ENCODE results near the gene FAM184B.
"Not testable (repeated sequence)": the region's sequence is repeated elsewhere in the genome, so short reads cannot be mapped to it uniquely, and the experiment has no call there.

The FAM184B gene

GRCh38 chr4:17718471-17718870 is 63.0 kb downstream of the FAM184B start:
- no peak for DNase-seq (ENCODE audit: low read depth in 2 of 2)

- no peak for DNase-seq (ENCODE audit: low read depth in 2 of 2)
Measured at GRCh38 chr4:17717301-17717700, 64.1 kb downstream of the FAM184B start.

DNA sequence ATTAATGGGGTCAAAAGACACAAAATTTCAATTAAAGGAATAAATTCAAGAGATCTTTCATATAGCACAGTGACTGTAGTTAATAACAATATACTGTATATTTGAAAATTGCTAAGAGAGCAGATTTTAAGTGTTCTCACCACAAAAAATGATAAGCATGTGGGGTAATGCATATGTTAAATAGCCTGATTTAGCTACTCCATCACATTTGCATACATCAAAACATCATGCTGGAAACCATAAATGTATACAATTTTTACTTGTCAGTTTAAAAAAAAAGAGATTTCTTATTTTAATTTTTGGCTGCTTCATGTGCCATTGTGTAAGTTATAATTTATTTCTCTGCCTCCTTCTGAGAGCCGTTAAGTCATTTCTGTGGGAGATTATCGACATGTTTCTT is 65.9 kb downstream of the FAM184B start:
- DNase-seq (ENCODE audit: low read depth in 2 of 2) = no peak

GRCh38 chr4:17713779-17714178 is 67.6 kb downstream of the FAM184B start:
- no peak for DNase-seq (ENCODE audit: low read depth in 2 of 2)

GRCh38 chr4:17712166-17712565 is 69.3 kb downstream of the FAM184B start:
- DNase-seq (ENCODE audit: low read depth in 2 of 2) = no peak

GRCh38 chr4:17711206-17711605 is 70.2 kb downstream of the FAM184B start:
- DNase-seq (ENCODE audit: low read depth in 2 of 2) = not testable (repeated sequence)

DNA sequence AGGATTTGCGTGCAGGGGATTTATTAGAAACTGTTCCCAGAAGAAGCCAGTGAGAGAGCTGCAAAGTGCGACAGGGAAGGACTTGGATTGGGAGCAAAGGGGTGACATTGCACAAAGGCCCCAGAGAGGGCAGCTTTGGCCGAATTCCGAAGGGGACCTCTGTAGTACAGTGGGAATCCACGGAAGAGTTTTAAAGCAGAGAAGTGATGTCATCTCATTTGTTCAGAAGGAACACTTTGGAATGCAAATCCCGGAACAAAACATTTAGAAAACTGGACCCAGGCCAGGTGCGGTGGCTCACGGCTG is 71.7 kb downstream of the FAM184B start:
- no peak for DNase-seq (ENCODE audit: low read depth in 2 of 2)

DNA sequence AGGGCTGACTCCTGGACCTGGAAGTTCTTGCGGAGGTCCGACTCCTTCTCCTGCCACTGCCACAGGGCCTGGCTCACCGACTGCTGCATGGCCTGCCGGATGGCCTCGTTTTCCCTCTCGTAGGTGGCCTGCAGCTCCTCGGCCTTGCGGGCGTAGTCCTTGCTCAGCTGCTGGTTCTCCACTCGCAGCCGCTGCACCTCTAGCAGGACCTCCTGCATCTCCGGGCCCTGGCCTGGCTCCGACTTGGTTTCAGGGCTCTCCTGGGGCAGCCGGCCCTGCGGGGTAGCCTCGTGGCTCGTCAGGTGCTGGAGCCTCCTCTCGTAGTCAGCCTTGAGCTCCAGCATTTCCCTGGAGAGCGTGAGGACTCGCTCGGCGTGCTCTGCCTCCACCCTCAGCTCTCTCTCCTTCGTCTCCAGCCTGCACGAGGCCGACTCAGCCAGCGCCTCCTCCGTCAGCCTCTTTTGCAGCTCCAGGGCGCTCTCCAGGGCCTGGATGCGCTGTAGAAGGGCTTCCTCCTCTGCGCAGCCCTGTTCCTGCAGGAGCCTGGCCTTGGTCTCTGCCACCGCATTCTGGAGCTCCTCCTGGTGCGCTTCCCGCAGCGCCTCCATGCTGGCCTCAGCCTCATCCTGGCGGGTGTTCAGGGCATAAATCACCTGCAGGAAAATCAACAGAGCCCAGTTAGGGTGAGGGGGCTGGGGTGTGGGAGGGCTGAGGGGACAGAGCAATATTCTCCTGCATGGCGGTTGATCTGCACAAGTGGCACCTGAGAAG is 72.2 kb downstream of the FAM184B start:
- no peak for DNase-seq (ENCODE audit: low read depth in 2 of 2)

GRCh38 chr4:17707671-17708070 is 73.8 kb downstream of the FAM184B start:
- DNase-seq (ENCODE audit: low read depth in 2 of 2) = no peak

- no peak for DNase-seq (ENCODE audit: low read depth in 2 of 2)
Measured at GRCh38 chr4:17705107-17705506, 76.3 kb downstream of the FAM184B start.

DNA sequence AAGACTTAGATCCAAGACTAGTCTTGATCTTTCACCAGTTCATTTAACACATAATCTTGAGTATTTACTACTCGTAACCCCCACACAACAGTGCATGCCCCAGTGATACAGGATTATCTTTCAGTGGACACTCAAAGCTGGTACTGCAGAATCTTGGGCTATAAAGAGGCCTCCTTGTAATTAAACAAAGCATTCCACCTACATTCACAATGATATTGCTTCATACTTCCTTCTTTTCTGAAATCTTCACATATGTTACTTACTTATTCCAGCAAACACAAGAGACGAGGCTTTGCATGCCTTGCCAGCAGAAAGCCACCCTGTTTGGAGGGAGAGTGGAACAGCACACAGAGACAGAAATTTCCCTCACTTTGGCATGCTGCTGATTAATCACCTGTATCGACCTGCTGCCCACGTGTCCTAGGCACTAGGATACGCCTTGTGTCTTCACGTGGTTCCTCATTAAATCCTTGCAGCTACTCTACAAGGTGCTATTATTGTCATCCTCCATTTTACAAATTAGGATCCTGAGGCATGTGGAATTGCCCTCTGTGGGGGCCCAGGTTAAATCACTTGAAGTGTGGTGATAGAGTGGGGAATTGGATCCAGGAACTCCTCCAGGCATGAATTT is 77.3 kb downstream of the FAM184B start:
- DNase-seq (ENCODE audit: low read depth in 2 of 2) = no peak

- DNase-seq (ENCODE audit: low read depth in 2 of 2) = no peak
Measured at GRCh38 chr4:17702641-17703040, 78.8 kb downstream of the FAM184B start.

- DNase-seq (ENCODE audit: low read depth in 2 of 2) = no peak
Measured at GRCh38 chr4:17701882-17702281, 79.5 kb downstream of the FAM184B start.

GRCh38 chr4:17701138-17701839 is 80.1 kb downstream of the FAM184B start:
- DNase-seq (ENCODE audit: low read depth in 2 of 2) = no peak

DNA sequence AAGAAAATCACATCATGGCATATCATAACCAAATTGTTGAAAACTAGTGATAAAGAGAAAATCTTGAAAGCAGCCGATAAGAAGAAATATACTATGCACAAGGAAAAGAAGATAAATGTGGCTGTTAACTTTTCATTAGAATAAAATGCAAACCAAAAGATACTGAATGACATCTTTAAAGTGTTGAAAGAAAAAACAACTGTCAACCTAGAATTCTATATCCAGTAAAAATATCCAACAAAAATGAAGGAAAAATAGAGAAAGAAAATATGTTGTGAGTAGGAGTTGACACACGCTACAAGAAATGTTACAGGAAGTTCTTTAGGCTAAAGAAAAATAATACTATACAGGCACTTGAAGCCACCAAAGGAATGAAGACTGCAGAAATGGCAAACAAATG is 82.0 kb downstream of the FAM184B start:
- no peak for DNase-seq (ENCODE audit: low read depth in 2 of 2)

- DNase-seq (ENCODE audit: low read depth in 2 of 2) = no peak
Measured at GRCh38 chr4:17698116-17698515, 83.3 kb downstream of the FAM184B start.

DNA sequence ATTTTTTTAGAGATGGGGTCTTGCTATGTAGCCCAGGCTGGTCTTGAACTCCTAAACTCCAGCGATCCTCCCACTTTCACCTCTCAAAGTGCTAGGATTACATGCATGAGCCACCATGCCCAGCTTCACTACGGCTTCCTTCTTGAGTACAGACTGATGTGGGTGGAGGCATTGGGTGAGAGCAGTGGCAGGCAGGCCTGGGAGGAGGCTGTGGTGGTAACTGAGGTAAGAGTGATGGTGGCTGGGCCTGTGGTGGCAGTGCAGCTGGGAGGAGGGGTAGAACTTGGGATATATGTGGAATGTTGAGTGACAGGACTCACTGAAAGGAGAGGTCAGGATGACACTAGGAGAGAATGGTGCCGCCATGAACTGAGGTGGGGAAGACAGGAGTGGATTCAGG is 86.1 kb downstream of the FAM184B start:
- DNase-seq (ENCODE audit: low read depth in 2 of 2) = no peak

- no peak for DNase-seq (ENCODE audit: low read depth in 2 of 2)
Measured at GRCh38 chr4:17694552-17694951, 86.9 kb downstream of the FAM184B start.

- DNase-seq (ENCODE audit: low read depth in 2 of 2) = no peak
Measured at GRCh38 chr4:17690898-17691297, 90.5 kb downstream of the FAM184B start.

DNA sequence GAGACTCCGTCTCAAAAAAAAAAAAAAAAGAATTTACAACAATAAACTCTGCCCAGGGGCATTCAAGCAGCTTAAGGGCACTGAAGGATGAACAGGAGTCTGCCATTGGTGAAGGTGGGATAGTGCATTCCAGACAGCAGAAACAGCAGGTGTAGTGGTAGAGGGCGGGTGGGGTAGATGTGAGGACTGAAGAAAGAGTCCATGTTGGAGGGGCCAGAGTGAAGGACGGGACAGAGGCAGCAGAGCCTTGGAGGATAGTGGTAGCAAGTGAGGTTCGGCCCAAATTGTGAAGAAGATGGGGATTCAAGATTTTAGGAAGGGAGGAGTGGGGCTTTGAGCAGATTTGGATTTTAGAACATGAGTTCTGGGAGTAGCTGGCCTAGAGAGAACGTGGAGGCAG is 91.3 kb downstream of the FAM184B start:
- DNase-seq (ENCODE audit: low read depth in 2 of 2) = no peak

DNA sequence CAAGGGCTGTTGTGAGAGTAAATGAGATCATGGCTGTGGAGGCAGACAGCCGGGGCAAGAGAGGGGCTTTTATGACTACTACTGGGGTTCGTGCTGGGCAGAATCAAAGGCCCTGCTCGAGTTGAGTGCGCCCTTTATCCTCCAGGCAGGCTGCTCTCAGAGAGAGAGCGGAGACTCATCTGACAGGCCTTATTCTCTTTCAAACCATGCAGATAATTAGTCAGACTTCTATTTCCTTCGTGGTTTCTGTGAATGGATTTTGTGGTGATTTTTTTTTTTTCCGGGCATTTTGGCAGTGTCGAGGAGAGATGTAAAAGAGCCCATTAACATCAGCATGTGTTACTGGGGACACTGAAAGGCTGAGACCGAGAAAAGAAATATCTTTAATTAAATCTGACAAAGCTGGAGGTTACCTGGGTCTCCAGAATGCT is 93.4 kb downstream of the FAM184B start:
- no peak for DNase-seq (ENCODE audit: low read depth in 2 of 2)

GRCh38 chr4:17687237-17687857 is 94.1 kb downstream of the FAM184B start:
- DNase-seq (ENCODE audit: low read depth in 2 of 2) = no peak

DNA sequence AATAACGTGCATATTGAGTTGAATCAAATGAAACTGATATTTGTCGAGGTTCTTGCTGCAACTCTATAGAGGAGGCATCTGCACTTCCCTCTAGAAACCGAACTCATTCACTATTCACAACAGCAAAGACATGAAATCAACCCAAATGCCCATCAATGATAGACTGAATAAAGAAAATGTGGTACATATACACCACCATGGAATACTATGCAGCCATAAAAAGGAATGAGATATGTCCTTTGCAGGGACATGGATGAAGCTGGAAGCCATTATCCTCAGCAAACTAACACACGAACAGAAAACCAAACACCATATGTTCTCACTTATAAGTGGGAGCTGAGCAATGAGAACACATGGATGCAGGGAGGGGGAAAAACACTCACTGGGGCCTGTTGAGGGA is 96.8 kb downstream of the FAM184B start:
- DNase-seq (ENCODE audit: low read depth in 2 of 2) = not testable (repeated sequence)

Measured in stimulated activated CD4-positive, alpha-beta T cell treated with anti-CD3 and anti-CD28 coated beads, Interleukin-15, amount 100 ng/mL, for 48 hours (primary cell).